IMR-90 (cell line): ENCODE data around the gene MX1. TPM values are rescaled to one million over a fixed set of nuclear protein-coding genes. Genes with fewer than 3 reads are reported as not detected.

Experiments used
- ATAC-seq: fragments of 200-7000 bp; cut with Tn5 transposase; 2 replicates; pipeline ENCODE4 v1.9.1; 2020; ENCODE audit warnings: low read depth, mild to moderate bottlenecking, moderate library complexity
- BruUV-seq: library from RNA; stranded (reverse); fragments of 400-500 nt; replicated peaks from 2 replicates; lab custom pipeline; 2021; lab: Mats Ljungman, UMichigan
- CTCF ChIA-PET: fragments of 300-600 bp; formaldehyde crosslinking; extraction: SDS; loops from one replicate; lab custom pipeline; 2021; ENCODE audit warnings: antibody characterized with exemption; lab: Yijun Ruan, JAX
- POLR2A ChIA-PET: fragments of 300-600 bp; sonication (Branson Sonifier 250); formaldehyde crosslinking; loops from one replicate; lab custom pipeline; 2022; ENCODE audit warnings: antibody characterized with exemption; ENCODE audit not compliant: unreplicated experiment; lab: Charles Lee
- DNase-seq: peaks from one replicate; pipeline ENCODE4 v3.0.0; 2013
- H2AFZ ChIP-seq: replicated peaks from 2 replicates; pipeline ENCODE3; 2013; ENCODE audit warnings: low read length, mild to moderate bottlenecking; ENCODE audit not compliant: poor library complexity
- H2AK5ac ChIP-seq: 2 replicates; pipeline ENCODE4 v1.6.1; 2013; ENCODE audit warnings: low read depth, low read length, inconsistent platforms
- H2AK9ac ChIP-seq: replicated peaks from 2 replicates; pipeline ENCODE3; 2013; ENCODE audit warnings: mild to moderate bottlenecking, low read depth, low read length, moderate library complexity; ENCODE audit not compliant: poor library complexity
- H2BK120ac ChIP-seq: 2 replicates; pipeline ENCODE4 v1.6.1; 2013; ENCODE audit warnings: low read depth, low read length, inconsistent platforms
- H2BK15ac ChIP-seq: 3 replicates; pipeline ENCODE4 v1.6.1; 2013; ENCODE audit warnings: low read depth, low read length, inconsistent platforms
- H2BK20ac ChIP-seq: 2 replicates; pipeline ENCODE4 v1.6.1; 2013; ENCODE audit warnings: low read depth, mild to moderate bottlenecking, inconsistent platforms, low read length, moderate library complexity
- H2BK5ac ChIP-seq: 2 replicates; pipeline ENCODE4 v1.6.1; 2013; ENCODE audit warnings: mild to moderate bottlenecking, low read depth, low read length, inconsistent platforms; ENCODE audit not compliant: poor library complexity, severe bottlenecking
- H3K14ac ChIP-seq: replicated peaks from 2 replicates; pipeline ENCODE4 v1.6.1; 2013; ENCODE audit warnings: low read depth, low read length, inconsistent platforms
- H3K18ac ChIP-seq: 2 replicates; pipeline ENCODE4 v1.6.1; 2013; ENCODE audit warnings: low read depth, low read length, control low read depth
- H3K23ac ChIP-seq: 2 replicates; pipeline ENCODE4 v1.6.1; 2013; ENCODE audit warnings: low read depth, low read length, inconsistent platforms
- H3K27ac ChIP-seq: 2 replicates; pipeline ENCODE4 v1.5.1; 2013; ENCODE audit warnings: mild to moderate bottlenecking, control low read depth, low read length; ENCODE audit not compliant: insufficient read depth
- H3K27me3 ChIP-seq: 2 replicates; pipeline ENCODE4 v1.6.1; 2013; ENCODE audit warnings: low read length; ENCODE audit not compliant: control insufficient read depth, insufficient read depth
- H3K36me3 ChIP-seq: 2 replicates; pipeline ENCODE4 v1.6.1; 2013; ENCODE audit warnings: low read length, mixed read lengths; ENCODE audit not compliant: control insufficient read depth, insufficient read depth
- H3K4ac ChIP-seq: 2 replicates; pipeline ENCODE4 v1.6.1; 2013; ENCODE audit warnings: low read depth, low read length, inconsistent platforms
- H3K4me1 ChIP-seq: 2 replicates; pipeline ENCODE4 v1.6.1; 2013; ENCODE audit warnings: low read length, mixed read lengths; ENCODE audit not compliant: control insufficient read depth, insufficient read depth
- H3K4me2 ChIP-seq: 2 replicates; pipeline ENCODE4 v1.6.1; 2013; ENCODE audit warnings: low read depth, mild to moderate bottlenecking, control low read depth, low read length, moderate library complexity
- H3K4me3 ChIP-seq: 2 replicates; pipeline ENCODE4 v1.5.1; 2013; ENCODE audit warnings: low read depth, mild to moderate bottlenecking, control low read depth, low read length, moderate library complexity; ENCODE audit not compliant: insufficient read depth
- H3K56ac ChIP-seq: 2 replicates; pipeline ENCODE4 v1.6.1; 2013; ENCODE audit warnings: low read length, inconsistent platforms; ENCODE audit not compliant: insufficient read depth; ENCODE audit errors: extremely low read depth
- H3K79me1 ChIP-seq, 2 experiments: 2 replicates each; pipeline ENCODE4 v1.6.1; 2013; ENCODE audit warnings: low read length in 2 of 2, inconsistent platforms in 1 of 2, low read depth in 1 of 2
- H3K9ac ChIP-seq: 2 replicates; pipeline ENCODE4 v1.6.1; 2013; ENCODE audit warnings: low read depth, low read length, control low read depth
- H3K9me1 ChIP-seq: 2 replicates; pipeline ENCODE4 v1.6.1; 2013; ENCODE audit warnings: low read length, inconsistent platforms; ENCODE audit not compliant: insufficient read depth
- H3K9me3 ChIP-seq: 2 replicates; pipeline ENCODE4 v1.6.1; 2013; ENCODE audit warnings: low read length; ENCODE audit not compliant: control insufficient read depth, insufficient read depth
- H4K20me1 ChIP-seq: 2 replicates; pipeline ENCODE4 v1.6.1; 2013; ENCODE audit warnings: low read length, inconsistent platforms; ENCODE audit not compliant: insufficient read depth
- H4K5ac ChIP-seq: 2 replicates; pipeline ENCODE4 v1.6.1; 2013; ENCODE audit warnings: mild to moderate bottlenecking, low read depth, low read length, control low read depth
- H4K8ac ChIP-seq, 2 experiments: 2 replicates each; pipeline ENCODE4 v1.6.1; 2013; ENCODE audit warnings: low read depth in 2 of 2, low read length in 2 of 2, control low read depth in 1 of 2, inconsistent platforms in 1 of 2
- H4K91ac ChIP-seq: 2 replicates; pipeline ENCODE4 v1.6.1; 2013; ENCODE audit warnings: low read depth, low read length, inconsistent platforms; ENCODE audit not compliant: insufficient read depth
- CEBPB ChIP-seq: IDR thresholded peaks from 2 replicates; pipeline ENCODE4 v1.6.1; 2012; ENCODE audit warnings: low read depth, low read length, improper control_type of control experiment
- CHD1 ChIP-seq: IDR thresholded peaks from 2 replicates; pipeline ENCODE4 v1.6.1; 2012; ENCODE audit warnings: low read depth, low read length, improper control_type of control experiment
- ELK1 ChIP-seq: fragments of 150-350 bp; IDR thresholded peaks from 2 replicates; pipeline ENCODE4 v1.6.1; 2016; ENCODE audit warnings: low read depth, mild to moderate bottlenecking, low read length, moderate library complexity, borderline replicate concordance
- MXI1 ChIP-seq: IDR thresholded peaks from 2 replicates; pipeline ENCODE4 v1.6.1; 2012; ENCODE audit warnings: low read depth, mild to moderate bottlenecking, low read length, moderate library complexity, borderline replicate concordance
- POLR2A ChIP-seq: IDR thresholded peaks from 2 replicates; pipeline ENCODE4 v1.6.1; 2012; ENCODE audit warnings: mild to moderate bottlenecking, low read depth, low read length
- RAD21 ChIP-seq: IDR thresholded peaks from 2 replicates; pipeline ENCODE4 v1.6.1; 2012; ENCODE audit warnings: low read length, improper control_type of control experiment
- RCOR1 ChIP-seq: IDR thresholded peaks from 2 replicates; pipeline ENCODE4 v1.6.1; 2012; ENCODE audit warnings: mild to moderate bottlenecking, low read length, improper control_type of control experiment; ENCODE audit not compliant: insufficient replicate concordance
- RFX5 ChIP-seq: IDR thresholded peaks from 2 replicates; pipeline ENCODE4 v1.8.0; 2012; ENCODE audit warnings: low read depth, mild to moderate bottlenecking, low read length, moderate library complexity
- WGBS, 2 experiments: methylation state at CpG; one replicate each; pipeline versions ENCODE4 v1.1.5 to v1.1.7; 2013; ENCODE audit warnings: missing lambda C conversion rate in 2 of 2; ENCODE audit not compliant: insufficient read length in 1 of 2; ENCODE audit errors: extremely low coverage in 2 of 2; 5-methylcytosine and 5-hydroxymethylcytosine counted together
- dilution Hi-C: fragments of 300-500 bp; cut with HindIII; formaldehyde crosslinking; loops from one replicate; pipeline ENCODE4 v1.14.3; 2018; ENCODE audit warnings: low sequenced_read_pairs; ENCODE audit not compliant: unreplicated experiment
- in situ Hi-C: fragments of 300-500 bp; cut with MboI; formaldehyde crosslinking; loops from 3 replicates; pipeline ENCODE4 v1.14.3; 2019; ENCODE audit warnings: low sequenced_read_pairs, inconsistent platforms, mixed read lengths
- intact Hi-C: fragments of 100-400 bp; cut with micrococcal nuclease; formaldehyde crosslinking; loops from 2 replicates; pipeline ENCODE4 v1.10.0; 2022
- polyA plus RNA-seq, 3 experiments: library from polyadenylated mRNA; depleted of rRNA; stranded (reverse); fragments of >200 nt; gene quantifications; 2 replicates each; pipeline ENCODE4 v1.2.3, GENCODE V29; 2012; ENCODE audit warnings: low replicate concordance in 1 of 3
- total RNA-seq: library from RNA; depleted of rRNA; stranded (reverse); fragments of >200 nt; gene quantifications from 2 replicates; pipeline ENCODE4 v1.2.3, GENCODE V29; 2012

MX1 gene
- total and polyA plus RNA-seq, 2 of the 4 experiments (the other 2 are of a cell fraction) = 1.0 to 2.5 TPM

DNA sequence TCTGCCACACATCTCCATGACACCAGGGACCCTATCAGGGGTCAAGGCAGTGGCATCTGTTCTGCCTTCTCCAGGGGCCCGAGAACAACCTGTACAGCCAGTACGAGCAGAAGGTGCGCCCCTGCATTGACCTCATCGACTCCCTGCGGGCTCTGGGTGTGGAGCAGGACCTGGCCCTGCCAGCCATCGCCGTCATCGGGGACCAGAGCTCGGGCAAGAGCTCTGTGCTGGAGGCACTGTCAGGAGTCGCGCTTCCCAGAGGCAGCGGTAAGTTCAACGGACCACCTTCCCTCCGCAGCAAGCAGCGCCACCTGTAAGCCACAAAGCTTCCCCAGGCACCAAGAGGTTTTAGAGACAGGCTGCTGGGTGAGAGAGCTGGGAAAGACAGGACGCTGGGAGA, 48.3 kb upstream of the MX1 start:
- Histone ChIP-seq H3K36me3 (no peaks in the 10 kb centered on the region), H2AK9ac (no peak overlapping the region)
- in situ Hi-C loops = no loop called here

More for the DNA sequence above, 48.3 kb upstream of the MX1 start:
- H2BK20ac ChIP-seq = no peak overlapping the region
- no peaks in the 10 kb centered on the region for H3K9me1 ChIP-seq
- no peak overlapping the region for H2BK120ac ChIP-seq
- CTCF ChIA-PET = no interaction called here
- dilution Hi-C loops (no loop called here), intact Hi-C loops (no loop called here)
- H3K9me3 ChIP-seq = no peaks in the 10 kb centered on the region
- H3K79me1 ChIP-seq = no peaks in the 10 kb centered on the region
- no peaks in the 10 kb centered on the region for H4K20me1 ChIP-seq
- no peak overlapping the region for H3K56ac ChIP-seq
- no peak overlapping the region for H3K18ac ChIP-seq
- H3K14ac ChIP-seq = no peak overlapping the region
- H3K4ac ChIP-seq = no peak overlapping the region
- 77% methylated on average over 3 of the region's 16 CpGs; no CpG with 5 or more reads in 1 of the 2 experiments for WGBS, 2 experiments
- H3K27me3 ChIP-seq = no peaks in the 10 kb centered on the region; the same call in 1 of the 2 replicates
- DNase-seq (no peak), ATAC-seq (no peak)
- no peak overlapping the region for H2BK5ac ChIP-seq
- POLR2A ChIA-PET = no interaction called here
- H3K9ac ChIP-seq = no peak overlapping the region
- H3K4me1 ChIP-seq = no peaks in the 10 kb centered on the region
- no peak overlapping the region for H3K27ac ChIP-seq
- no peak overlapping the region for H2BK15ac ChIP-seq
- no peak overlapping the region for H4K5ac ChIP-seq
- H3K4me2 ChIP-seq = no peak overlapping the region
- TF ChIP-seq CHD1 = no peak
- TF ChIP-seq RFX5 = no peak
- no peak for TF ChIP-seq CEBPB
- TF ChIP-seq RCOR1 = no peak
- TF ChIP-seq RAD21 = no peak
- TF ChIP-seq ELK1 = no peak
- no peak for TF ChIP-seq POLR2A
- TF ChIP-seq MXI1 = no peak
- H4K91ac ChIP-seq = no peak overlapping the region
- no peak overlapping the region for H2AK5ac ChIP-seq
- no peak overlapping the region for H3K4me3 ChIP-seq
- no peak overlapping the region for H4K8ac ChIP-seq
- H3K23ac ChIP-seq = no peak overlapping the region
- H2AFZ ChIP-seq = no peak overlapping the region
- BruUV-seq = no TSS peak
